Stimulated activated CD4-positive, alpha-beta T cell treated with anti-CD3 and anti-CD28 coated beads, Interleukin-15, amount 100 ng/mL, for 48 hours (primary cell): ENCODE measurements around the gene SMG6.
"Not testable (repeated sequence)": the region's sequence is repeated elsewhere in the genome, so short reads cannot be mapped to it uniquely, and the experiment has no call there.

Experiments used
- DNase-seq, 2 donors: peaks; one replicate each; pipeline ENCODE4 v3.0.0-alpha.2; 2020; ENCODE audit warnings: low read depth in 2 of 2

Gene SMG6

DNA sequence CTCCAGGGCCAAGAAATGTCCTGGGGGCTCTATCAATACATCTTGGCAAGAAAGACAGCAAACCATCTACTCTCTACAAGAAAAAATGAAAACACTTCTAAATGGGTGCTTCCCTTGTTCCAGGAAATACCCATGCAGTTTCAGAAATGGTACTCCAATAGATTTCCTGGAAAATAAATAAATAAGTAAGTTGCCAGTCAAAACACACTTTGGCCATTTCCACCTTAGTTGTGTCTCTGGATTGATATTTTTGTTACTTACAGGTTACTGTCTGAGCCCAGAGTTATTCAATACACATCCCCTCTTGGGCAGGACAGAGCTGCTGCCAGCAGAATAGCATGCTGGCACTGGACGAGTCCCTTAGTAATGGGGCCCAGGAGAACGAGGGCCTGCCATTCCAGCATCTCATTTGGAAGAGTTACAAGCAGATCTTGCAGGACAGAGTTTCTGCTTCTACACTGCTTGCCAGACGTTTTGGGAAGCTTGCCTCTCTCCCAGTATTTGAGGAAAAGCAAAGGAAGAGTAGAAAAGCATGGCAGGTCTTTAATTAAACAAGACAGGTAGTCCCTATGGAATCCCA lies 100.5 kb downstream of the SMG6 start:
- no peak for DNase-seq

DNA sequence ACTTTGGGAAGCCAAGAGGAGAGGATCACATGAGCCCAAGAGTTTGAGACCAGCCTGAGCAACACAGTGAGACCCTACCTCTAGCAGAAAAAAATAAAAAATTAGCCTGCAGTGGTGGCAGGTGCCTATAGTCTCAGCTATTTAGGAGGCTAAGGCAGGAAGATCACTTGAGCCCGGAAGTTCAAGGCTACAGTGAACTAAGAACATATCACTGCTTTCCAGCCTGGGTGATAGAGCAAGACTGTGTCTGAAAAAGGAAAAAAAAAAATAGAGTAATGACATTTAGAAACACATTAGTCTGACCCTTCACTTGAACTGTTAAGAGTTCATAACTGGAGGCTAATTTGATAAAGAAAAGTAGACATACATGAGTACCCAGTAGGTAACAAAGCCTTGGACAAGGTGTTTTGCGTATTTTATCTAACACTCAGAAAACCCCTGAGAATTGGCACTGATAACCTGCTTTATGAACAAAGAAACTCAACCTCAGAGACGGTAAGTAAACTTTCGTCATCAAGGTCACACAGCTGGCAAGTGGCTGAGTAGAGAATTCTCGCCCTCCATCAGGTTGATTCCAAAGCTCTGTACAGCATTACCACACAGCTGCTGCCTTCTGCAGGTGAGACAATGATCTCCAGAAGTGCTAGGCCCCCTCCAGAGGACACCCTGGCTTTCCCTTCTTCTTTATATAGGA lies 101.1 kb downstream of the SMG6 start:
- no peak for DNase-seq

DNA sequence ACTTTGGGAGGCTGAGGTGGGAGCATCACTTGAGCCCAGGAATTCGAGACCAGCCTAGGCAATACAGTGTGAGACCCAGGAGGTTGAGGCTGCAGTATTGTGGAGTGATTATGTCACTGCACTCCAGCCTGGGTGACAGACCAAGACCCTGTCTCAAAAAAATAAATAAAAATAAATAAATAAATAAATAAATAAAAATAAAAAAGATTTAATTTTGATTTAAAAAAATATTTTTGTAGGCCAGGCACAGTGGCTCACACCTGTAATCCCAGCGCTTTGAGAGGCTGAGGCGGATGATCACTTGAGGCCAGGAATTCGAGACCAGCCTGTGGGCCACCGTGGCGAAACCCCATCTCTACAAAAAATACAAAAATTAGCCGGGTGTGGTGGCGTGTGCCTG lies 104.2 kb downstream of the SMG6 start:
- not testable (repeated sequence) for DNase-seq

DNA sequence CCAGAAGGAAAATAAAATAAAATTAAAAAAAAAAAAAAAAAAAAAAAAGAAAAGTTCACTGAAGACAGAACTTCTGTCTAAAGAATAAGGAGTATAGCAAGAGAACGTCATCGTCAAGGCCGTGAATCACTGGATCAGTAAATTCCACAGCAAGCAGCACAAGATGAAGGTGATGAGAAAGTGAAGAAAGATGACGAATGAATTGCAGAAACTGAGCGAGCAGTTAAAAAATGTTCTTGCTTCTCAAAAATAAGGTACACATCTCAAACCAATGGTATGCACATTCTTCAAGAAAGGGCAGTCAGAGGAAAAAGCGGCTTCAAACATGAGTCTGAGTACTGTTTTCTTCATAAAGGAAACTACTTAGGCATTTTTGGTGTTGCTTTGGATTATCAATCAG lies 104.7 kb downstream of the SMG6 start:
- DNase-seq: no peak

DNA sequence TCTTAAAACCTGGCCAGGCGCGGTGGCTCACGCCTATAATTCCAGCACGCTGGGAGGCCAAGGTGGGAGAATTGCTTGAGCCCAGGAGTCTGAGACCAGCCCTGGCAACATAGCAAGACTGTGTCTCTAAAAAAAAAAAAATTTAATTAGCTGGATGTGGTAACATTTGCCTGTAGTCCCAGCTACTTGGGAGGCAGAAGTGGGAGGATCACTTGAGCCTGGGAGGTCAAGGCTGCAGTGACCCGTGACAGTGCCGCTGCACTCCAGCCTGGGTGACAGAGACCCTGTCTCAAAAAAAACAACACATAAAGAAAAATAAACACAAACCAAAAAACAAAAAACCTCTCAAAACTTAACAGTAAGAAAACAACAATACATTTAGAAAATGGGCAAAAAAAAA lies 106.3 kb downstream of the SMG6 start:
- DNase-seq: no peak

DNA sequence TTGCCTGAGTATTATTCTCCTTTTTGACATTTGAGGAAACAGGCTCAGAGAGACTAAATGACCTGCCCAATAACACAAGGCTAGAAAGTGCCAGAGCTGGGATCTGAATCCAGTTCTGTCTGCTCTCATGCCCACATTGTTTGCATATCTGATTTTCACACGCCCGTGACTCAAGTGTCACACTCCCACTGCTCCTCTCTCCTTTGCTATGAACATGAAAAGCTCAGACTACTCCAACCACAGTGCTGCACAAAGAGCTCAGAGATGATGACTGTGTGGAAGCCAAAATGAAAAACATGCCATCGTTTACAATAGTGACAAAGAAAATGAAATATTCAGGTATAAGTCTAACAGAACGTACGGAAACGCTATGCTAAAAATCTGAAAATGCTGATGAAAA lies 107.9 kb downstream of the SMG6 start:
- DNase-seq: peak; percentile 54 to 55

DNA sequence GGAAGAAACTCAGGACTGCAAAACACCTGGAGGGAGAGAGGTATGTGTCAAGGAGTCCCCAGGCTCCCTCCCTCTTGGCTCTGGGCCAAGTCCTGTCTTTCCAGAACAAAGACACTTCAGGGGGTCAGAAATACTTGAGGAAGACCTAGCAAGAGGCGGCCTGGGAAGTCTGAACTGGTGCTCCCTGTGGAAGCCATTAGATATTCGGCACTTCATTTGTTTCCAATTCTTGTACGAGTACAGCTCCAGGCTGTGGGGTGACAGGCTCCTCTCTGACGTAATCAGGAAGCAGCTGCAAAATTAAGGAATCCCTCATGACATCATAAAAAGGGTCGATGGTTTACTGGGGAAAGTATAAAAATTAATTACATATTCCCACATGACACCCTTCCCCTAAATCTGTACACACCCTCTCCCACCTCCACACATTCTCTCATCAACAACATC lies 108.7 kb downstream of the SMG6 start:
- DNase-seq: no peak

DNA sequence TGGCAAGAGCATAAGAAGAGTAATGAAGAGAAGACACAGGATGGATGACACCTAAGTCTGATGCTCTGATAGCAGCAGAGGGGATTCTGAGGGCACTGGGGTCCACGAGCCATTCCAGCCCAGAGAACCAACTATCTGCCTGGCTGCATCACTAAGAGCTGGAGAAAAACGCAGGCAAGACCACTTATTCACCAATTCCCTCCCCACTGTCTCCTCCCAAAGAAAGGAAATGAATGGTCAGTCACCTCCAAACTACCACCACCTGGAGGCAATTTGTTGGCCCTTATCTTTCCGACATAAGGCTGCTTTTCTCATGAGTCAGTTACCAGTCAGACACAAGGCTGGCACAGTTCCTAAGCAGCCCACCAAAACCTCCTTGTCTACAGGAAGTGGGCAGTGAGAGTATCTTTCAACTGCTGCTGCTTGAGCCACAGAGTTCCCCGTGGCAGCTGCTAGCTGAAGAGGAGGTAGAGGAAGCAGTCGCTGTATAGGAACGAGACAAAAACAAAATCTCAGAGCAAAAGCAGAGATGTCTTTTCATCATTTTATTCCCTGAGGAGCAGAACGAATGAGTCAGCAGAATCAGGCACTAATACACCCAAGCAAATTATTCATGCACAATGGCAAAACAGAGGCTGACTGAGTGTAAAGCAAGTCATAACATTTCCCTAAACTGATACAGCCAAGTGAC lies 111.1 kb downstream of the SMG6 start:
- peak; percentile 49 to 54 for DNase-seq

DNA sequence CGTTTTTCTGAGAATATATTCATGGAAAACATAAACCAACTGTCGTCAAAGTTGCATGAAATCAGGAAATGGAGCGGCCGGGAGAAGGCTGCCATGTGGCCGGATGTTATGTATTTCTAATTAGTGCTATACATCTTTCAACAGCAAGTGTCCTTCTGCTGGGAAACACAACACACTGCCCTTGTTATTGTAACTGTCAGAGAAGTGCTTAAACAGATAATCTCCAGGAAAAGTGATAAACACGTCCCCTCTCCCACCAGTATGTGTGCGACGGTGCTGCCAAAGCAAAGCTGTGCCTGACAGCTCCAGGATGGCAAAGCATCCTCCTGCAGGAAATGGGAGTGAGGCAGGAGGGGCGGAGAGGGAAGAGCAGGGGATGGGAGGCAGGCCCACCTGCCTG lies 111.8 kb downstream of the SMG6 start:
- no peak for DNase-seq

DNA sequence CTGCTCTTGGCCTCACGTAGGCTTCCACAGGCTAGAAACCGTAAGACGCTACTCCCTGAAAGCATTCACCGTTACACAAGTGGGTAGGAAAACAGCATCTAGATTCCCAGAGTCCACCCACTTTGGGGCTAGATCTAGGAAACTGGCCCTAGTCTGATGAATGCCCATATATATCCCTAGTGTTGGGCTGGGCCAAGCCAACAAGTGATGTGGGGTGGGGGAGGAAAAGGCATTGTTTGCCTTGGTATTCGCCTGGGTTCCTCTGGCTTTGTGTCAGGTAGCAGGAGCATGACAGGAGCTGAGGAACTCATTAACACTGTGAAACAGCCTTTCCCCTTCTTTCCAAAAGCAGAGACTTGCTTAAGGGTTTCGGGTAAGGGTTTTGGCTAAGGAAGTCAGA lies 112.4 kb downstream of the SMG6 start:
- DNase-seq: no peak

DNA sequence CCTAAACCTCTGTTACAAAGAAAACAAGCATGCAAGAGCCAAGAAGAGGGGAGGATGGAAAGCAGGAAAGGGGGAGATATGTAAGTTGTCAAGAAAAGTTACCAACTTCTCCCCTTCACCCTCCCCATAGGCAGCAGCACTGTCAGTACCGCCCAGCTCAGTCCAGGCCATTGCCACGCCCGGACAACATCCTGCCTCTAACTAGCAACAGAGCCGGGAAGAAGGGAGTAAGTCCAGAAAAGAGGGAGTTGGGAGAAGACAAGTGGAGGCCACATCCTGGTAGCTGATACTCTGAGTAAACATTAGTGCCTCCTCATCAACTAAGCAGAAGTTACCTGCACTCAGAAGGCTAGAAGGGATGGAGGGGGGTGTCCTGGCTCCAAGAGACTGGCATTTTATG lies 113.6 kb downstream of the SMG6 start:
- DNase-seq: no peak

DNA sequence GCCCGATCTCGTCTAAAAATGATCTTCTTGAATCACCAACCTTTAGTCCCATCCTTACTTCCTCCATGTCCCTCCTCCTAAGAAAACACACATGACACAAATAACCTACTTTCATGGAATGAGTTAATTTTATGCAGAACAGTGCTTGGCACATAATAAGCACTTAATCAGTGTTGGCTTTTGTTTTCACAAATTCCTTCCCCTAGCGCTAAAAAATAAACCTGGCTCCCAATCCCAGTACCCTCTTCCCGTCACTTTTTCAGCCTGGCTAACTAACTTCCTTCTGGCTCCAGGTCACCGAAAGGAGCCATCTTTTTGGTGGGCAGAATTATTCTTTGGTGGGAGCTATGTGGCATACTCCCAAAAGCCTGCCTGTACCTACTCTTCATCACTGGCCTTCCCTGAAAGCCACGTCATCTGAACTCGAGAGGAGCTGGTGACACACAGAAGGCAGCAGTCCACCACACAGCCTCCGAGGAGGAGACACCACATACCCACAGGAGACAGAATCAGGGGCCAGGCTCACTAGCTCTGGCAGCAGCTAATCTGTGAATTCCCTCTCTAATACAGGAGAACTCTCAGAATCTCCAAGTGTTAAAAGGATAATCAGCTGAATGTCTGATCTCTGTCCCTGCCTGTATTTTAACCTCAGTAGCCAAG lies 114.5 kb downstream of the SMG6 start:
- DNase-seq: no peak

DNA sequence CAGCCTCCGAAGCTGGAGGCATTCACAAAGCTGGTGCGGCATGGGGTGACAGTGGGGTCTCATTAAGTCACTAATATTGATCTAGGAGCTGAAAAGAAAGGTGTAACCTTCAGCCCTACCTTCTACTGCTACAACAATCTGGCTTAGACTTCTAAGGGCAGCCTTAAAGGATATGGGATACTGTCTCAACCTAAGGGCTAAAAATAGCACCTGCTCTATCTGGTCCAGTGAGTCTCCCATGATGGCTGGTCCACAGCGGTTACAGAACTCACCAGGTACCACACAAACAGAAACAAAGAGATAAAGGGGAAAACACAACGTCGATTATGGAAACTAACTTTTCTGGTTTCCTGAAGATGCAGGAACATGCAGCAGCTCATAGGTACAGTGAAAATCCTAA lies 115.8 kb downstream of the SMG6 start:
- no peak for DNase-seq

DNA sequence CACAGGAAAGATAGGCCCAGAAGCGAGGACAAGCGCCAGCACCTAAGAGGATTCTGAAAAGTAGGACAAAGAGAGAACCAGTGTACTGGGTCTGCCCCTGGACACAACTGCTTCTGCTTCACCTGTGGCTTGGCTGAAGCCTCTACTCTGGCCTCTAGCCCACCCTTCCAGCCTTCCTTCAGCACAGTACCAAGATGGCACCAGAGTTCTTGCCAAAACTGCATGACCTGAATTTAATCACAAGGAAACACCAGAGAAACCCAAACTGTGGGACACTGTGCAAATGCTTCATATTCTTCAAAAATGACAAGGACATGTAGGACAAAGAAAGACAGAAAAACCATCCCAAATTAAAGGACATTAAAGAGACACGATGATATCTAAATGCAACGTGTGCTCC lies 116.6 kb downstream of the SMG6 start:
- no peak for DNase-seq

DNA sequence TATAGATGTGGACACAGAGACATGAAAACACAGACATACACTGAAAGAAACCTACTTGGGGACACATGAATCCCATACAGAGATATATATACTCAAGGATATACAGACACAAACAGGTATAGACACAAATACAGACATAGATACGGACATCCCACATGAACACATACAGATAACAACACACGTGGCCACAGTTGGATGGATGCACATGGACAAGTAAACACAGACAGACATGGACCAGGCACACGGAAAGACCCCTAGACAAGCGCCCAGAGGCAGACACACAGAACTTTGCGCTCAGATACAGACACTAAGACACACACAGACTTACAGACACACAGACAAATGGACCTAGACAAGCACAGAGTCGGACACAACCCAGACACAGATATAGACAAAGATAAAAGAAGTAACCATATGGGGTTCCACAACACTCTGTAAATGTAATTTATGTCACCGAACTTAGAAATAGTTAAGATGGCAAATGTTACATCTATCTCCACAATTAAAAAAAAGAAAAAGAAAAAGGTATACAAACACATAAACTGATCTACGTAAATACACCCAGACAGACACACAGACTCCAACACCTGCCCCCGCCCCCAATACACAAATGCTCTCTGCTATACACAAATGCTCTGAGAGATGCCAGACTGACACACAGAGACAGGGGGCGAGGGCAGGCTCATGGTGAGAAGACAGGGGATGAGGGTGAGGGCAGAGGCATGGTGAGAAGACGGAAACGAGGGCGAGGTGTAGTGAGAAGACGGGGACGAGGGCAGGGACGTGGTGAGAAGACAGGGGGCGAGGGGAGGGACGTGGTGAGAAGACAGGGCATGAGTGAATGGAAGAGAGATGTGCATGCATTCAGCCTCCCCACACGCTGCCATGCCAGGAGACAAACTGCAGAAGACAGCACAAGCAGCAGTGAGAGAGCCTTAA lies 118.3 kb downstream of the SMG6 start:
- DNase-seq: no peak

DNA sequence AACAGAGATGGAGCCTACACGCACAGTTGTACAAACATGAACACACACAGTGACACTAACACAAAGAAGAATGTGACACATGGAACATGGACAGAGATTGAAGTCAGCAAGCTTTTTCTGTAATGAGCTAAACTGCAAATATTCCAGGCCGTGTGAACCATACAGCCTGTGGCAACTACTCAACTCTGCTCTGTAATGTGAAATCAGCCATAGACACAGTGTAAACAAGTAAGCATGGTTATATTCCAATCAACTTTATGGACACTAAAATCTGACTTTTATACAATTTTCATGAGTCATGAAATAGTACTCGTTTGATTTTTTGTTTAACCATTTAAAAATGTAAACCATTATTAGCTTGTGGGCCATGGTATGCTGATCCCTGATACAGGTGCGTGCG lies 120.2 kb downstream of the SMG6 start:
- no peak for DNase-seq

DNA sequence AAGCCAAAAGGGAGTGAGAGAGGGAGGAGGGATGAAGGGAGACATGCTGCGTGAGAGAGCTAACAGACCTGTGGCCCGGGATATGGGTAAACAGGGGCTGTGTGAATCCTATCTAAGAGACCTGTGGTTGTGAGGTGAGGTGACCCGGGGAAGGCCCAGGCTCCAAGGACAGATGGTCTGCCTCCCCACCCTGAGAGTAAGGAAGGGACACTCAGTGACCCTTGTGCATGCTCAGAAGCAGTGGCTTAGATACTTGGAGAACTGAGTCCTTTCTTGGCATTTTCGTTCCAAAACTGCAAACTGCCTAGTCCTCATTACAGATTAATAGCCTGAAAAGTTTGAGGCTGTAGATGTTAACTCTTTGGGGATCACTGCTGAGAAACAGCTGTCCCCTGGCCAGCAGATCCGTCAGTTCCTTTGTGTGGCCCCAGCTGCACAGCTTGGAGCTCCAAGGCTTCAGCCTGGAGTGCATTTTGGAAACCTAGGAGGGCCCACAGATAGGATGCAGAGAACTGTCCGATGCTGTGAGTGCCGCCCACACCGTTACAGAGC lies 121.6 kb downstream of the SMG6 start:
- DNase-seq: no peak

DNA sequence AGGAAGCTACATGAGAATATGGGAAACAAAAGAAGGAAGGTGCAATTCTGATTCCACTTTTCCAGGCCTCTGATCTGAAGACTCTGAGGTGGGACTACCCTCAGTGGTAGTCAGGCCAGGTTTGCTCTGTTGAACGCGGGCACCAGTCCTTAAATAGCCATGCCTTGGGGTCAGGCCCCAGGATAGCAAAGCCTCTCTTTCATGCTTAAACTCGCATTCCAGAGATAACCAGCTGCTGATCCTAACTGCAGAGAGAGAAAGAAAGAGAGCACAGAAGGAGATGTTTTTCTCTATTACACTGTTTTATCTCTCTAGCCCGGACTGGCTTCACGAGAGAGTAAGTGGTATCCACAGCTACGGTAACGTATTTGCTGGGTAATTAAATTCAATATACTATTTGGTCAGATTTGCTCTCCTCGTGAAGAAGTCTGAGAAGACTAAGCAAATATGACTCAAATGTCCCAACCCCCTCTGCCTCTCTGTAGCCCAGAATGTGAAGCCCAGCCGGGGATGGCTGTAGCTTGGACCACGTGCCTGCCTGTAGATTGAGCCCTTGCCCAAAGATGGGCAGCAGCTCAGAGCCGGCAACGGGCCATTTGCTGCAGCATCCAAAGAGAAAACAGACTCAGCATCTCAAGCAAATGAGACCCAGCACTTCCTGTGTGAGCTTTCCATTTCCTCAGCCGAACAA lies 122.2 kb downstream of the SMG6 start:
- no peak for DNase-seq

DNA sequence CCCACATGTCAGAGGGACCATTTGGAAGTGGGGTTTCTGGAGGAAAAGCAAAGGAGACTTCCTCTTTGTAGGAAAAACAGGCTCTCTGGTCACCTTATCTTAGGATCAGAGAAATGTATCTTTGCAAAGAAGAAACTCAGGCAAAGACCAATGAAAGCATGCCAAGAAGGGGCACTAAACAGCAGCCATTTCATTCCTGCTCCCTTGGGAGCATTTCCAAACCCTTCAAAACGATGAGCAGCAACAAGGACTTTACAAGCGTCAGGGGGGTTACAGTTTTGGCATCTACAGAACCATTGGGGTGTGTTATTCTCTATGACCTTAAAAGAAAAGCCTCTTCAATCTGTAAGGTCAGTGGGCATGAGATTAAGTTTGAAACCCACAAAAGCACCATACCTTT lies 122.8 kb downstream of the SMG6 start:
- DNase-seq: no peak

DNA sequence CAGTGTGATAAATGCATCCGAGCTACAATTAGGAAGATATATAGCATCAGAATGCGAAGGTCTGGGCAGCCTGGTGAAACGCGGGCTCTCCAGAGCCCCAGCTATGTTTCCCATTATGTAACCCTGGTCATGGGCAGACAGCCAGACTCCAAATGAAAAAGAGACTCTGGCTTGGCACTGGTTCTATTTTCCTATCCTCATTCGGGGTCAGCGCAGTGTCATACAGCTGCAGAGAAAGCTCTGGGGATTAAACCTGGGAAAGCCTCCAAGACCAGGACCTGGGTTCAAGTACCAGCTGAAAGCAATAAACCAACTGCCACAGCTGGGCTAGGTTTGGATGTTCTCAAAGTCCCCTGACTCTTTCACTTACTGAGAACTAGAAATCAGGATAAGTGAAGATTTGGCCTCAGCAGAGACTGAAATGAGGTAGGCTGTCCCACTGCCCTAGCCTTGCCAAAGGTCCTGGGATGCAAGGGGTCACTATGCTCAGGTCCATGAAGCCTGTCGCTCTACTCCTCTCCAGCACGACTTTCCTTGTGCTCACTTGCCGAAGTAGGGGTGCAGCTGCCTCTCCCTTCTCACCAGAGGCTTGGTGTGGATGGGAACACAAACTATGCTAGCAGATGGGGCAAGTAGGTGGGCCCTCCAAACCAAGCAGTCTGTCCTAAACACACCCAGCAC lies 123.8 kb downstream of the SMG6 start:
- no peak for DNase-seq
